ENCODE measurements around the gene PRG3. TPM values are rescaled to one million over a fixed set of nuclear protein-coding genes. Genes with fewer than 3 reads are reported as not detected.

Gene PRG3
- total and polyA plus RNA-seq, 9 of the 15 experiments (the other 6 are each of a cell fraction or from before 2014, with no cell fraction given), result 0.18 to 0.55 (median 0.38) TPM; not detected in 6

DNA sequence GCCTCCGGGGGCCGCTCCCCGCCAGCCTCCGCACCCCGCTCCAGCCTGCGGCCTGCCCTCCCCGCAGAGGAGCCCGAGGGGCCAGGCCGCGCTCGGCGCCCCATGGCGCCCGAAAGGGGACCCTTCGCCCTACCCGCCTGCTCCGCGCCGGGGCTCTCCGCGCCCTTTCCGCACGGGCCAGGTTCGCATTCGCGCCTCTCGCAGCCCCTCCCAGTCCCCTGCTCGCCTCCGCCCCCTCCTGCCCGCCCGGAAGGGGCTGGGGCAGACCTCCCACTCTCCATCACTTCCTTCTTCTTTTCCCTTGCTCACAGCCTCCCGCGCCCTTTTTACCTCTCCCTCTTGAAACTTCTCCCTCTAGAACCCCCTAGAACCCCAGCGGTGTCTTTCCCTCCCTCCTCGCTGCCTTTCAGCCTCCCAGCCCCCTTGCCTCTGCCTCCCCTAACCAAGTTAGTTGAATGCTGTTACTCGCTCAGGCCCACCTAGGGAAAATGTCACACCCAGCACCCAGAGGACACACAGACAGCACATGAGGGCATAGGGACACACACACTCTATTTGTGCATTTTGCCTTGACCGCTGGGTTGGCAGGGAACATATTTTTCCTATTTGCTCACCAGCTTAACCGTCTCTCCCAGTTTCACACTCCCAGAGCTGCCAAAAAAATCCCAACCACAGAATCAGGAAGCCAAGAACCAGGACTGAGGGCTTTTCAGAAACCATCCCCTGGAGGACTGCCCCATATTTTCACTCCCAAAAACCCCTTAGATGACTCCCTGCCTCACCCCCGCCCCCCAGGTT, 46.2 kb upstream of the PRG3 start, which contains the start of gene SLC43A3 (continued):
- no peak for TF ChIP-seq ILK (tag; IDR thresholded peaks at IDR 0.05; ENCODE audit: borderline replicate concordance, low read depth)
- TF ChIP-seq FOXK2 (conservative IDR thresholded peaks at IDR 0.05 in 1 of 2, IDR thresholded peaks at IDR 0.05 in 1 of 2; ENCODE audit: low read depth in 2 of 2), result peak in 1 of 2 experiments; percentile 37; a peak in 1 of 4 replicates
- no peak for TF ChIP-seq KLF13 (tag; IDR thresholded peaks at IDR 0.05; ENCODE audit: borderline replicate concordance, low read depth)
- no peak for TF ChIP-seq NUFIP1 (IDR thresholded peaks at IDR 0.05; ENCODE audit: partially characterized antibody)
- no peak for TF ChIP-seq STAT5A (IDR thresholded peaks at IDR 0.05; ENCODE audit: borderline replicate concordance, low read length)
- TF ChIP-seq, protein P1, sequence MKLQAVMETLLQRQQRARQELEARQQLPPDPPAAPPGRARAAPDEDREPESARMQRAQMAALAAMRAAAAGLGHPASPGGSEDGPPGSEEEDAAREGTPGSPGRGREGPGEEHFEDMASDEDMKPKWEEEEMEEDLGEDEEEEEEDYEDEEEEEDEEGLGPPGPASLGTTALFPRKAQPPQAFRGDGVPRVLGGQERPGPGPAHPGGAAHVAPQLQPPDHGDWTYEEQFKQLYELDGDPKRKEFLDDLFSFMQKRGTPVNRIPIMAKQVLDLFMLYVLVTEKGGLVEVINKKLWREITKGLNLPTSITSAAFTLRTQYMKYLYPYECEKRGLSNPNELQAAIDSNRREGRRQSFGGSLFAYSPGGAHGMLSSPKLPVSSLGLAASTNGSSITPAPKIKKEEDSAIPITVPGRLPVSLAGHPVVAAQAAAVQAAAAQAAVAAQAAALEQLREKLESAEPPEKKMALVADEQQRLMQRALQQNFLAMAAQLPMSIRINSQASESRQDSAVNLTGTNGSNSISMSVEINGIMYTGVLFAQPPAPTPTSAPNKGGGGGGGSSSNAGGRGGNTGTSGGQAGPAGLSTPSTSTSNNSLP (IDR thresholded peaks at IDR 0.05; ENCODE audit: borderline replicate concordance, low read depth, low read length), result no peak
- TF ChIP-seq RBM39 (optimal IDR thresholded peaks at IDR 0.05; ENCODE audit: low read depth, low read length), result no peak
- no peak for TF ChIP-seq PHB (CRISPR knock-in tag; IDR thresholded peaks at IDR 0.05)
- peak; percentile 82; the same call in 1 of the 2 replicates for TF ChIP-seq ELF4 (CRISPR knock-in tag; IDR thresholded peaks at IDR 0.05)
- TF ChIP-seq, protein P2, sequence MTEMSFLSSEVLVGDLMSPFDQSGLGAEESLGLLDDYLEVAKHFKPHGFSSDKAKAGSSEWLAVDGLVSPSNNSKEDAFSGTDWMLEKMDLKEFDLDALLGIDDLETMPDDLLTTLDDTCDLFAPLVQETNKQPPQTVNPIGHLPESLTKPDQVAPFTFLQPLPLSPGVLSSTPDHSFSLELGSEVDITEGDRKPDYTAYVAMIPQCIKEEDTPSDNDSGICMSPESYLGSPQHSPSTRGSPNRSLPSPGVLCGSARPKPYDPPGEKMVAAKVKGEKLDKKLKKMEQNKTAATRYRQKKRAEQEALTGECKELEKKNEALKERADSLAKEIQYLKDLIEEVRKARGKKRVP (CRISPR knock-in tag; IDR thresholded peaks at IDR 0.05), result no peak
- no peak for TF ChIP-seq NEUROD1 (IDR thresholded peaks at IDR 0.05; ENCODE audit: borderline replicate concordance, low read depth, low read length, partially characterized antibody)
- TF ChIP-seq, protein P3, sequence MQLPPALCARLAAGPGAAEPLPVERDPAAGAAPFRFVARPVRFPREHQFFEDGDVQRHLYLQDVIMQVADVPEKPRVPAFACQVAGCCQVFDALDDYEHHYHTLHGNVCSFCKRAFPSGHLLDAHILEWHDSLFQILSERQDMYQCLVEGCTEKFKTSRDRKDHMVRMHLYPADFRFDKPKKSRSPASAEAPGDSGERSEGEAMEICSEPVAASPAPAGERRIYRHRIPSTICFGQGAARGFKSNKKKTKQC (CRISPR knock-in tag; IDR thresholded peaks at IDR 0.05), result no peak
- TF ChIP-seq, protein P4, sequence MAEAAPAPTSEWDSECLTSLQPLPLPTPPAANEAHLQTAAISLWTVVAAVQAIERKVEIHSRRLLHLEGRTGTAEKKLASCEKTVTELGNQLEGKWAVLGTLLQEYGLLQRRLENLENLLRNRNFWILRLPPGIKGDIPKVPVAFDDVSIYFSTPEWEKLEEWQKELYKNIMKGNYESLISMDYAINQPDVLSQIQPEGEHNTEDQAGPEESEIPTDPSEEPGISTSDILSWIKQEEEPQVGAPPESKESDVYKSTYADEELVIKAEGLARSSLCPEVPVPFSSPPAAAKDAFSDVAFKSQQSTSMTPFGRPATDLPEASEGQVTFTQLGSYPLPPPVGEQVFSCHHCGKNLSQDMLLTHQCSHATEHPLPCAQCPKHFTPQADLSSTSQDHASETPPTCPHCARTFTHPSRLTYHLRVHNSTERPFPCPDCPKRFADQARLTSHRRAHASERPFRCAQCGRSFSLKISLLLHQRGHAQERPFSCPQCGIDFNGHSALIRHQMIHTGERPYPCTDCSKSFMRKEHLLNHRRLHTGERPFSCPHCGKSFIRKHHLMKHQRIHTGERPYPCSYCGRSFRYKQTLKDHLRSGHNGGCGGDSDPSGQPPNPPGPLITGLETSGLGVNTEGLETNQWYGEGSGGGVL (CRISPR knock-in tag; IDR thresholded peaks at IDR 0.05), result no peak
- no peak for TF ChIP-seq FOXK1 (CRISPR knock-in tag; IDR thresholded peaks at IDR 0.05; ENCODE audit: borderline replicate concordance)
- TF ChIP-seq TAF1 (IDR thresholded peaks at IDR 0.05; ENCODE audit: control insufficient read depth, extremely low read depth, insufficient read depth, low read length, severe bottlenecking), result peak; percentile 69
- no peak for TF ChIP-seq ZSCAN32 (CRISPR knock-in tag; IDR thresholded peaks at IDR 0.05)
- TF ChIP-seq, protein P5, sequence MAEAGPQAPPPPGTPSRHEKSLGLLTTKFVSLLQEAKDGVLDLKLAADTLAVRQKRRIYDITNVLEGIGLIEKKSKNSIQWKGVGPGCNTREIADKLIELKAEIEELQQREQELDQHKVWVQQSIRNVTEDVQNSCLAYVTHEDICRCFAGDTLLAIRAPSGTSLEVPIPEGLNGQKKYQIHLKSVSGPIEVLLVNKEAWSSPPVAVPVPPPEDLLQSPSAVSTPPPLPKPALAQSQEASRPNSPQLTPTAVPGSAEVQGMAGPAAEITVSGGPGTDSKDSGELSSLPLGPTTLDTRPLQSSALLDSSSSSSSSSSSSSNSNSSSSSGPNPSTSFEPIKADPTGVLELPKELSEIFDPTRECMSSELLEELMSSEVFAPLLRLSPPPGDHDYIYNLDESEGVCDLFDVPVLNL (CRISPR knock-in tag; IDR thresholded peaks at IDR 0.05; ENCODE audit: low read depth), result no peak
- TF ChIP-seq GABPB2 (CRISPR knock-in tag; conservative IDR thresholded peaks at IDR 0.05), result no peak
- TF ChIP-seq ZKSCAN3 (CRISPR knock-in tag; IDR thresholded peaks at IDR 0.05), result no peak
- 0 out of 2 replicates have a peak, but pooled peaks have one; percentile 13 for TF ChIP-seq CREB1 (IDR thresholded peaks at IDR 0.05)
- TF ChIP-seq CREB1 (CRISPR knock-in tag; IDR thresholded peaks at IDR 0.05), result no peak

All from K562 (cell line).